GM18870 (cell line): Measurements from ENCODE around the gene BICRA.
"Not testable (repeated sequence)": the region's sequence is repeated elsewhere in the genome, so short reads cannot be mapped to it uniquely, and the experiment has no call there.

Experiments used
- ATAC-seq: cut with Tn5 transposase; IDR thresholded peaks from one replicate; pipeline ENCODE4 v1.9.1; 2021; ENCODE audit warnings: moderate library complexity; ENCODE audit not compliant: unreplicated experiment

The BICRA gene

GRCh38 chr19:47740866-47741519 lies 132.1 kb downstream of the BICRA start:
- no peak for ATAC-seq

GRCh38 chr19:47741544-47742140 lies 132.7 kb downstream of the BICRA start:
- no peak for ATAC-seq

GRCh38 chr19:47742634-47743033 lies 133.7 kb downstream of the BICRA start:
- ATAC-seq, result no peak

GRCh38 chr19:47745010-47745901 lies 136.3 kb downstream of the BICRA start, which contains the start of gene NOP53:
Gene NOP53 (plus strand): TSS chr19:47745546. CDS start chr19:47745560, 14 bp downstream.
- ATAC-seq, result peak; percentile 71

GRCh38 chr19:47746129-47746528 lies 137.2 kb downstream of the BICRA start:
- not testable (repeated sequence) for ATAC-seq

GRCh38 chr19:47749326-47749725 lies 140.4 kb downstream of the BICRA start:
- ATAC-seq, result no peak

GRCh38 chr19:47750752-47751151 lies 141.8 kb downstream of the BICRA start:
- ATAC-seq, result no peak

- ATAC-seq, result no peak
Observed at GRCh38 chr19:47752440-47753211, 143.7 kb downstream of the BICRA start.
